Measurements from ENCODE around the gene SNX10. TPM values are rescaled to one million over a fixed set of nuclear protein-coding genes. Genes with fewer than 3 reads are reported as not detected.

The SNX10 gene
- total RNA-seq, 1 donor from 2014 or later: 1.1 TPM

- DNase-seq: no peak
- intact Hi-C loops (cut with micrococcal nuclease): no loop called here
- ATAC-seq: no peak
Observed at GRCh38 chr7:26420422-26421019, 128.9 kb downstream of the SNX10 start.

GRCh38 chr7:26422761-26423160, 131.1 kb downstream of the SNX10 start:
- ATAC-seq (no peak), DNase-seq (no peak)
- intact Hi-C loops (cut with micrococcal nuclease): no loop called here

DNA sequence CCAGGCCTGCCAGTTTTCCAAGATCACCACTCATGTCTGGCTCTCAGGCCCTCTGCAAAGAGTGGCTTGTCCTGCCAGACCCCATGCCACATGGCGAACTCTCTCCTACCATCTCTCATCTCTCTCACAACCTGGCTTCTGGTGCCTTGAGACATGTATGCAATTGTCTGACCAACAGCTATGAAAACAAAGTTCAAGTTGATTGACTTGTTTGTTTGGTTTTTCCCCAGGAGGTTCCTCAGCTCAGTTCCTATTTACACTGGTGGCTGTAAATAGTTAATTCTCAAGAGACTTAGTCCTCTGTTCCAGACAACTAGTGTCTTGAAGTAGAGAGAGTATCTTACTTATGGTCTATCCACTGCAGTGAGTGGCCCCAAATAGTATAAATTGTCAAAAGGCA, 131.8 kb downstream of the SNX10 start:
- DNase-seq (no peak), ATAC-seq (no peak)
- intact Hi-C loops (cut with micrococcal nuclease): no loop called here

Other genes with a start within 250 kb of the SNX10 start
- 0.94 TPM for gene NFE2L3, start 139.7 kb upstream of the SNX10 start, total RNA-seq
- gene HNRNPA2B1, start 91.1 kb upstream of the SNX10 start, total RNA-seq: 430 TPM
- 61.3 TPM for gene CBX3, start 90.1 kb upstream of the SNX10 start, total RNA-seq

Data from left ventricle myocardium superior (tissue), 1 donor.